HS-27A (cell line): ENCODE results near the gene CRTAC1.

Source experiments
- DNase-seq: peaks from one replicate; pipeline ENCODE4 v3.0.0-alpha.2; 2012; ENCODE audit warnings: low read depth, missing footprints

The CRTAC1 gene

DNA sequence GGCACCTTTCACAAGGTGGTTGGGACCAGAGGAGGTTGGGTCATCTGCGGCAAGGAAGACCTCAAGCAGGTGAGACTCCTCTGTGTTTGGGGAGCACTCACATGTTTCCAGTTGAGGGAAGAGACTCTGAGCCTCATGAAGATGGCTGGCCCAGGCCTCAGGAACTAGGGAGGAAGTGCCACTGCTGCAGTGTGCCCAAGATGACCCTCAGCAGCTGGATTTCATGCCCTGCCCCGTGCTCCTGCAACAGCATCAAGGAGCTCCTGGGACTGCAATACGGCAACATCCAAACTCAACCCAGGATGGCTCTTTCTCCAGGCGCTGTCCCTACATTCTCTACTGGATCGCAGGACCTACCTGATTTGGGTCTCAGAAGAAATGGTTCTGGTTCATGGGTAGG is 106.9 kb downstream of the CRTAC1 start:
- no peak for DNase-seq

DNA sequence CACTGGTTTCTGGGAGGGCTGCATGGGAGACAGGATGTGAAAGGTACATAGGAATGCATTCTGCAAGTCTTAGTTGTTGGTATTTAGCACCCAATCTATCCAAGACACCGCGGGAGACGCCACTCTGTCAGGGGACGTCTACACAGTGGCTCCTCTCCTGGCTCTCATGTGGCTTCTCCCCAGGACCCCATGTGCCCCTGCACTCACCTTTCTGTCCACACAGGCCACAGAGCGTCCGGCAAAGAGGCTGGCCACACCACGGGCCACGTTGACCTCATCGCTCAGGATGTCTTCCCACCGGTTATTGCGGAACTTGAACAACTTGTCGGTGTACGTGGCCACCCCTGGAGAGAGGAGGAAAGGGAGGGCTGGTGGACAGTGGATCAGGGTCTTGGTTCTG is 107.4 kb downstream of the CRTAC1 start:
- DNase-seq, result no peak

DNA sequence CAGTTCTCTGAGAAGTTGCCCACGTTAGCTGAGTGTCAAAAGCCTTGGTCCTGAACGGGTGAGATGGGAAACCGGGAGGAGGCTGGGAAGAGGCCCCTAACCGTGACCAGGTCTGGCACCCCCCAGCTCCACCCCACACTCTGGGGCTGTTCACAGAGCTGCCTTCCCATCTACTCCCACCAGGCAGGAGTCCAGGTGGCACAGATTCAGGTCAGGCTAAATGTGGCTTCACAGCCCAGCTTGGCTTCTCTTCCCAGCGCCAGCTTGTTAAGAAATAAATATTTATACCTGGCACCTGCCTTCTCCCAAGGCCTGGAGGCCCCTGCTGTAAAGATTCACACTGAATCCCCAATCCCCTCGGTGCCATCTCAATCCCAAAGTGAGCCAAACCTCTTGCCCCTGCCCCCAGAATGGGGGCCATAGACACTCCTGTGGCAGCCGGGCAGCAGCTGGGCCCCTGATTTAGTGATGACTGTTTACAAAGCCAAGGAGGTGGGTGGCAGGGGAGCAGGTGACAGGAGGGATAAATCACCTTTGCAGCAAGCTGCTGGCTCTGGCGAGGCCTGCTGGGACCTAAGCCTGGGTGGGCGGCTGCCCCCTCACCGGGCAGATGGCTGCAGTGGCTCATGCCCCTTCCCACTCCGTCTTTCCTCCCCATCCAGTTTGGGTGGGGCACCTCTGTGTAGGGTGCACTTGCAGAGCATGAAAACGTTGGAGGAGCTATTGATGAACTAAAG is 108.2 kb downstream of the CRTAC1 start:
- DNase-seq, result no peak

DNA sequence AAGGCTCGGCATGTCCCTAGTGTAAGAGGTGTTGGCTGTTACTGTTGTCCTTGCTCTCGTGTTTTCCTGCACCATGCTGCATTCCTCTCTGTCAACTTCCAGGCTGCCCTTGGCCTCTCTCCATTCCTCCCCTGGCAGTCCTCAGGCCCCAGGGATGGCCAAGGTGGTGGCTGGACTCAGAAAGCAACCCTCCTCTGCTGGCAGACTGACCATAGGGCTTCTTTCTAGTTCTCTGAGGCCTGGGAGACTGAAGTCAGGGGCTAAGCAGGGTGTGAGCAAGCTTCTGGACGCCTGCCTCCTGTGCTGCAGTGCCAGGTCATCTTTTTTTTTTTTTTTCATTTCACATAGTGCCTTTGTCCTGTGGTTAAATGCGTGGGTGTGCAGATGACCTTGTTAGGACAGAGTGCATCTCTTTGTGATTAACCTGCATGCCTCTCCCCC is 108.8 kb downstream of the CRTAC1 start:
- DNase-seq, result no peak

DNA sequence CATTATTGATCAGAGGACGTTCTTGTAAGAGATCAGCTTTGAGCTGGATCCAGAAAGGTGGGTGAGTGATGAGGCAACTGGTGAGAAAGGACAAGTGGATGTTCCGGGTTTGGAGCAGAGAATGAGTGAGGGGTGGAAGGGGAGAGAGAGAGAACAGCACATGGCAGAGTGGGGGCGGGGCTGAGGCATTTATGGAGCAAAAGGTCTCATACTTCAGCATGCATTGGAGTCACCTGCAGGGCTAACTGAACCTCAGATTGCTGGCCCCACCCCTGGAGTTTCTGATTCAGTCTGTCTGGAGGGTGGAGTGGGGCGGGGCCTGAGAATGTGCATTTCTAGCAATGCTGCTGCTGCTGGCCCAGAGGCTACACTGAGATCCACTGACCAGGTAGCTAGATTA is 109.6 kb downstream of the CRTAC1 start:
- no peak for DNase-seq

DNA sequence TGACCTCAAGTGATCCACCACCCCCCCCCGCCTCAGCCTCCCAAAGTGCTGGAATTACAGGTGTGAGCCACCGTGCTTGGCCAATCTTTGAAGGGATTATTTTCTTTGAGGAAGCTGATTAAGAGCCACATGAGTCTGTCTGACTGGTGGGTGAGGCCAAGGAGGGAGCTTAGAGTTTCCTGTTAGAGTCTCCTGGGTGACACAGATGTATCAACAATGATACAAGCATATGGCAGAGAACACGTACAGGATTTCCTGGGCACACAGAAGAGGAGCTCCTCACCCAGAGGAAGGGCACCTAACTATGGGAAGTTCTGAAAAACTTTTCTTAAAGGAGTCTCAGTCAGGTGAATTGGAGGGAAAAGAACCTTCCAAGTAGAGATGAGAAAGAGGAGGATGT is 111.4 kb downstream of the CRTAC1 start:
- no peak for DNase-seq

DNA sequence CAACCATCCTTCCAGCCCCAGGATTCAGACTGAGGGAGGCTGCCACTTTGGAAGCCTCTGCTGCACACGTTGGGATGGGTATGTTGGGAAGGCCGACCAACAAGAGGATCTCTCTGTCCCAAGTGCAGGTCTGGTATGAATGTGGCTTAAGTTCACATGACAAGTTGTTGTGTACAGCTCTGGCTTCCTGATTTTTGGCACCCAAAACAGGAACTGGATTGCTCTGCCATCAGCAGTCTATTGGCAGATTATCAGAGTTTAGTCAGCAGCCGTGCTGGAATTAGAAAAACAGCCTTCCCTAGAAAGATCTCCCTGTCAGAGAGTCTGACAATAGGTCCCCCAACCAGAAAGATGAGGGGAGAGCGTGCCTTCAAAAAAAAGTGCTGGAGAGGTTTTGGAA is 113.8 kb downstream of the CRTAC1 start:
- DNase-seq, result no peak

DNA sequence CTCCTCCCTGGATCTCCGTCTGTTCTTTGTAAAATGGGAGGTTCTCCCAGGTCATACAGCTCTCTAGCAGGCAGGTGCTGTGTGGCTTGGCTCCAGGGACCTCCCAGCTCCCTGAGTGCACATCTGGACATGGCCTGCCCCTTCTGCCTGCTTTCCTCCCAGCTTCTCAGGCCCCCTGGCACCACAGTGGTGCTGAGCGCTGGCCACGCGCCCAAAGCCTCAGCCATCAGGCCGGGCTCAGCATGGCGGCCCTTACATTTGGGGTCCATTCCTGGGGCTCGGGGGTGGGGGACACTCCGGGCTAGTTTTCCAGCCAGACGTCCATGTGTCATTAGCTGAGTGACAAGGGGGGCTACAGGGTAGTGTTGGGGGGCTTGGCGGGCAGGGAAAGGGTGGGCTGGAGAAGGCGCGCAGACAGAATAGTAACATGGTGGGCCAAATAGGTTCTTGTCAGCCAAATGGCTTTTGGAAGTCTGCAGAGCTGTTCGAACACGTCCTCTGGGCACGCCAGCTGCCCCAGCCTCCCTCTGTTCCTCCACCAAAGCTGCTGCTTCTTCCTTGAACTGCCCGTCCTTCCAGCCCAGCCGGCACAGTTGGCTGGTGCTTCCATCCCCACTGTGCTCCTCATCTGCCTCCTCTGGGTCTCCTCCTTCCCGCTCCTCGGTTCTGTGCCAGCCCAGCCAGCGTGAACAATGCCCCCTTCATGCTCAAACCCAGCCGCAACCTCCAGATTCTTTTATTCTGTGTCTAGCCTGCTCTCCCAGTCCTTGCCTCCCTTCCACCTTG is 114.9 kb downstream of the CRTAC1 start:
- no peak for DNase-seq

DNA sequence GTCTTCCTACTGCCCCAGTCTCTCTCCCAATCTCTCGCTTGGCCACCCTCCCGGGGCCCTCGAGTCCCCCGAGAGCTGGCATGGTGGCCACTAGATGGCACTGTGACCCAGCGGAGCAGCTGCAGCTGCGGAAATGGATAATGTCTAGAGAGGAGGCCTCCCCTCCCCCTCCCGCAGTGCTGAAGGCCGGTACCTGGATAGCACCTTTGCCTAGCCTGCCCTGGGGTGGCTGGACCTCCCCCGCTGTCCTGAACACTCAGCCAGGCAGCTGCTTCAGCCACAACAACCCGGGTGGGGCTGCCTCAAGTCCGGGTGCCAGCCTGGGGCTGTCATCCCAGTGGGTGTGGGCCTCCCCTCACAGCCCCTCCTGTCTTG is 115.6 kb downstream of the CRTAC1 start:
- DNase-seq, result no peak

DNA sequence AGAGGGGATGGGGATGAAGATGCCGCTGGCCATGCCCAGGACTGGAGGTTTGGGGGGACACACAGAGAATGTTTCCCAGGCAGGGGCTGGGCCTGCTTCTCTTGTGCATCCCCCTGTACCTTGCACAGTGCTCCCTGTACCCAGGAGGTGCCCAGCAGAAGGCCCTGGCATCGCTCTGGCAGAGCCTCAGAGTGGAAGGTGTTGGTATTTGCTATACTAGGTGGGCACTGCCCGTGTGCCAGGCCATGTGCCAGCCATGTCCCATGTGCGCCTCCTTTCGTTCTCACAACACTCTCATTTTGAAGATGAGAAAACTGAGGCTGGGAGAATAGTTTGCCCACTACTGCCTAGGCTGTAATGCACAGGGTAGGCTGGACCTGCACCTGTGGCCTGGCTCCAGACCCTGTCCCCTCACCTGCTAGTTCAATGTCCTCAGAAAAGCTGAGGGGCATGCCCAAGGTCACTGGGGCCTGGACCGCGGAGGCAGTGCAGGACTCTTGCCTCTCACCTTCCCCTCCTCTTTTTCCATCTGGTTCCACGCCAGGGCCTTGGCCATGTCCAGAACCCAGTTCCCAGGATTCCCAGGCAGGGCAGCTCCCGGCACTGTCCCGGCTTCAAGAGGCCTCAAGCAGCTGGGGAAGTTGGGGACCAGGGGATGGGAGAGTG is 116.1 kb downstream of the CRTAC1 start:
- DNase-seq, result no peak

DNA sequence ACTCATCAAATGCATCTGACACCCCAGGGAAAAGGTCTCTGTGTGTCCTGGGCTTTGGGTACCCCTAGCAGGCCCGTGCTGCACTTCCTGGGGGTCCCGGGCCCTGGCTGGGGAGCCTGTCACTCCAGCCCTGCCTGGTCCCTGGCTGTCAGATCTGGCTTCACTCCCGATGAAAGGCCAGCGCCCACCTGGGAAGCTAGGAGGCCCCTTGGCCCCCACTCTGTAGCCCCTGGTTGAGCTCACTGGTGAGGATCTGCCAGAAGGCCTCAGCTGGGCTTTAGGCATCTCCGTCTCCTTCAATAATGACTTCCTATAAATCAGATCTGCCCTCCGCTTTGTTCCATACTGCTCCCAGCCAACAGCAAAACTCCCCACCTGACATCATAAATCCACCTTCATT is 116.8 kb downstream of the CRTAC1 start:
- no peak for DNase-seq

DNA sequence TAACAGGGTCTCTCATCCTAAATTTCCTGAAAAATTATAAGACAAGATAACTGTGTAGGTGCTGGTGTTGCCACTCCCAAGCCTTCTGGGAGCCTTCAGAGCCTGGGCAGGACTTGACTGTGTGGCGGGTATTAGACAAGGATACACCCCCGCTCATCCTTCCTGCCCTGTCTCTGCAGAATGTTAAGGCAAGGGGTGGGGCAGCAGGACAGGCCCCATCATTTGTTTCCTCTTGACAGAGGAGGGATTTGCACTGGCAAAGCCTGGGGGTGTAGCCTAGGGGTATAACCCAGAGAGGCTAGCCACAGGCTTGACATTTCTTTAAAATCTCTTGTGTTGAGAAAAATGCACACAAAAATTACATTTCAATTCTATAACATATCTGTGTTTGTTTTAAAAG is 117.2 kb downstream of the CRTAC1 start:
- DNase-seq, result no peak

DNA sequence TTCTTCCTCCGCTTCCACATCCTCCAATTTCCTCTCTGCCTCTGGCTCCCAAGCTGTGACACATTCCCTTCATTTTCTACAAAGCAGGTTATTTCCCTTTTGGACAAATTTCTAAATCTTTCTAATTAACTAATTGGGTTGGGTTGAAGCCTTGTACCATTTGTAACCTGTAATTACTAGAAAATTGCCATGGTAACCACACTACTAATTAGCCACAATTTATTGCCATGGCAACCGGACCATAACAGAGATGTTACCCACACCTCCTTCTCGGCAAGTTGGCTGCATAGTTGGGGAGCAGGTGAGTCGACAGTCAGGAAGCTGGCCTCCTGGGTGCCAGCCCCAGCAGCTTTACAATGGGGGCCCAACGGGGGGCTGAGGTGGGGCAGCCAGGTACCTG is 119.2 kb downstream of the CRTAC1 start:
- no peak for DNase-seq

DNA sequence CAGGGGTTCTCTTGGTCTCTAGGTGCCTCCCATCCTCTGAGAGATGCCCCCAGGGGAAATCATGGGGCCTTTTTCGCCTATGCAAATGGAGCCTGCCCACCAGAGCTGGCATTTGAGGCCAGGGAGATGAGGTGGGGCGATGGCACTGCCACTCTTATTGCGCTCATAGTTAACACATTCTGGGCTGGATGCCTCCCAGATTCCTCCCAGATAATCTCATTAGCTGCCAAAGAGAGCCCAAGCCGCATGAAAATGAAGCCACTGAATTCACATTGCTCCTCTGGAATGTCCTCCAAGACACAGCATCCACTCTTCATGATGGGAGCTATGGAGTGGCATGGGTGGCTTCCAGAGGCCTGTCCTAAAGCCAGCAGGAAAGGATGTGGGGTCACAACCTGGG is 119.8 kb downstream of the CRTAC1 start:
- DNase-seq, result no peak

DNA sequence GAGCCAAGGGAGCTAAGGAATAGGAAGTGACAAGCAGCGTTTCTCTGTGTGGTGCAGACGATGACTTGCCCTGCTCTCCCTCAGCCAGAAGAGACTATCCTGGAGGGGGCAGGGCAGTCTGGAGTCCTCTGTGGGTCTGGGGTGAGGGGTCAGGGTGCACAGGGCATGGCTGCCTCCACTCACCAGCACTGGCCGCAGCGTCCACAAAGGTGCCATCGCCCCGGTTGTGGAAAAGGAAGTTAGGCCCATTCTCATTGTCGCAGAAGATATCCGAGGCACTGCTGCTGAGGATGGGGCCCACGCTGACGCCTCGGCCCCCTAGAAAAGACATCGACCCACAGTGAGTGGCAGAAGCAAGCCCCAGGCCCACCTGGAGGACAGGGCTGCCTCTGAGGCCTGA is 122.6 kb downstream of the CRTAC1 start:
- no peak for DNase-seq

DNA sequence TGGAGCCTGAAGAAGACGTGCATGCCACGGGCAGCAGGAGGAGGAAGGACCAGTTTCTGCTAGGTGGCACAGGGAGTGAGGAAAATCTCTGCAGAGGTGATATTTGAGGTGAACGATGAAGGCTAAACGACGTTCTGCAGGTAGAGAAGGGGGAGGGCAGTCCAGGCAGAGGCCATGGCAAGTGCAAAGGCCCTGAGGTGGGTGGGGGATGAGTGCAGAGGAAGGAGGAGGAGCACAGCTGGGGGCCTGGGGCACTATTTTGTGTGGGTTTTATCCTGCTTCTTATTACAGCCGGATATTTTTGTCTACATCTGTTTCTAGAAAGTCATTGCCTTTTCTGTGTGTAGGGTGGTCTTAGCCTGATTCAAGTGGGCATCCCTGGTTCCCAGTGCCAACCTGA is 123.2 kb downstream of the CRTAC1 start:
- DNase-seq, result no peak

DNA sequence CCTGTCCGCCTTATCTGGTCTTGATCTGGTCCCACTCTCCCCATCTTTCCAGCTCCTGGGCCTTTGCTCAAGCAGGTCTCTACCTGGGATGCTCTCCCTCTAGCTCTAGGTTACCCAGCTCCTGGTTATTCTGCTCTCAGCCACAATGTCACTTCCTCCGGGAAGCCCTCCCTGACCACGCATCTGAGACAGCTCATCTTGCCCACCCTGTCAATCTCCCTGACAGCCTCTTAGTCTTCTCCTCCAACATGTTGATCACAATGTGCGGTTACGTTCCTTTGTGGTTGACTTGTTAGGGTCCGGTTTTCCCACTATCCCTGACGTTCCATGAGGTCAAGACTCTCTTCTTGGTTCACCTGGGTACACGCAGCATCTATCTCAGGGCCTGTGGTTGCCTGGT is 125.1 kb downstream of the CRTAC1 start:
- no peak for DNase-seq

DNA sequence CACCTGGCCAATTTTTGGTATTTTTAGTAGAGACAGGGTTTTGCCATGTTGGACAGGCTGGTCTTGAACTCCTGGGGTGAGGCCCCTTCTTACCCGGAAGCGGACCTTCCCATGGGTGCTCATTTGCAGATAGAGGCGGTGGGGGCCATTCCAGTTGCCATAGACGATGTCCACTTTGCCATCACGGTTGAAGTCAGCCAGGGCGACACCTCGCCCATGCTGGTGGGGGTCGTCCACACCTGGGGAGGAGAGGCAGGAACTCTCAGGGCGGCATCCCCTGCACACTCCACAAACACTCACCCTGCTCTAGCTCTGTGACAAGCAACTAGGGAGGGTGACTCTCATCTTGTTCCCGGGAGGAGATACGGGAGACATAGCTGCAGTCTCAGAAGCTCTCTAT is 125.8 kb downstream of the CRTAC1 start:
- DNase-seq, result no peak

DNA sequence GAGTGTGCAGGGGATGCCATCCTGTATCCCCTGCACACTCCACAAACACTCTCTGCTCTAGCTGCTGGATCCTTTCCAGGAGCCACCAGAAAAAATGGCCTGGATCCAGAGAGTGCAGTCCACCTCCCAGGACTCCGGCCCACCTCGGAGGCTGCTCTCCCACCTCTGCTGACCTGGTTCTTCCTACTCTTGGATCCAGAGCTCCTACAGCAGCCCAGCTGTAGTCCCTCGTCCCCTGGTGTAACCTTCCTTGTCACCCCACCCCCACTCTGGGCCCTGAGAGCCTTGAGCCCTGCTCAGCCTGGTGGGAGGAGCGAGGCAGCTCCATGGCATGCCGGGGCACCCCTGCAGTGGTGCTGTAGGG is 126.4 kb downstream of the CRTAC1 start:
- DNase-seq, result no peak

DNA sequence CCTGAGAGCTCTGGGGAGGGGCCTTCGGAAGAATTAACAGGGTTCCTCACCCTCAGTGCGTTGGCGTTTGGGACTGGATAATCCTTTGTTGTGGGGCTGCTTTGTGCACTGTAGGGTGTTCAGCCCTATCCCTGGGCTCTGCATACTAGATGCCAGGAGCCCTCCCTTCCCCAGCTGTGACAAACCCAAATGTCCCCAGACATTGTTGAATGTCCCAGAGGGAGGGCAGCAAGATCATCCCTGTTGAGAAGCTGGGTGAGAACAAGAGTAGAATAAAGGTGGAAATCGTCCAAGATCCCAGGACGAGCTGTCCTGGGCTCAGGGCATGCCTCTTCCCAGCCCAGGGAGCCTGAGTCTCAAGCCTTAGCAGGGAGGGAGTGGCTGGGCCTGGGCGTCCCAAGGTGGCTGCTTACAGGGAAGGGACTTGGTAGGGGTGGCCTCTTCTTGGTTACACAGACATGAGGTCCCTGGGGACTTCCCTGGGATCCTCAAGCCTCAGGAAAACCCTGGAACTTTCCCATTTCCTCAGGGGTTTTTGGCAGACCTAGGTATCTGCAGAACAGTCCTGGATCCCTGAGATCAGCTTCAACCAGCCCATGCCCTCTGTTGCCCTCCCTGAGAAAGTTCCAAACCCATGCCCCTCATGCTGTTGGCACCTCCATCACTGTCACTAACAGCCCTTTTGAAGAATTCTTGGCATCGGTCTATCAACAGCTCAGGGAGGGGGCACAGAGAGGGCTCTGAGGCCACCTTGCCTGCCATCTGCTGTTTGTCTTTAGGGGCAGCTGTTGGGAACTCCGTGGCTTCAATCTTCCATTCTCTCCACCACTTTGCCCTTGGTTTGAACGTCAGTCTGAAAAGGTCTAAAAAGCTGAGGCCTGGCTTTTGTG is 127.0 kb downstream of the CRTAC1 start:
- no peak for DNase-seq

DNA sequence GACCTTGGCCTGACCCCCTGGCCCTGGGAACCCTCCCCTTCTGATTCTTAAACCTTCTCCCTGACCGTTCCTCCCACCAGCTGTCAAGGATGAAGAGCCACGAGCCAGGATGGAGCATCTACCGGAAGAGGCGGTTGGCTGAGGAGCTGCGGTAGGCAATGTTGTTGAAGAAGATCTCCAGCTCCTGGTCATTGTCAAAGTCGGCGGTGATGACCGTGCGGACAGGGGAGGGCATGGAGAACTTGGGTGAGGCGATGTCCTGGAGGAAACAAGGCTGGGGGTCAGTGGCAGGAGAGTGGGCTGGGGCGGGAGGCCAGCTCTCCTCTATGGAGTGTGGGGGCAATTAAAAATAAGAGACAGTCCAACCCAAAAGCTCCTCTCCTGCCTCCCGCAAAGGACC is 129.0 kb downstream of the CRTAC1 start:
- DNase-seq, result no peak

DNA sequence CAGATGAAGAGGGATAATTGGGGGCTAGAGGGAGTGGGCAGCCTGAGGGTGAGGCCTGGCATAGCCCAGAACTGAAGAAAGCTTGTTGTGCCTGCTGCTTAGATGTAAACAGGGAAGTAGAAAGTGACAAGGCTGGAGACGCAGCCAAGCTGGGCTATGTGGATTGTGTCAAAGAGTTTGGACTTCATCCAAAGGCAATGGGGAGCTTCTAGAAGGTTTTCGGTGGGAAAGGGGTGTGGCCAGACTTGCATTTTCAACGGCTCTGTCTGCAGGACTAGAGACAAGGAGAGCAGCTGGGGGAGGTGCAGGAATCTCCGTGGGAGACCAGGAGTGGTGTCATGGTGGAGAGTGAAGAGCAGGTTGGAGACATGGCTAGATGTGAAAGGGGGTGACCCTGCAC is 132.0 kb downstream of the CRTAC1 start:
- DNase-seq, result no peak
